Measurements from ENCODE around the gene POLH. TPM values are rescaled to one million over a fixed set of nuclear protein-coding genes. Genes with fewer than 3 reads are reported as not detected.

POLH gene
- total and polyA plus RNA-seq, 9 of the 15 experiments (the other 6 are each of a cell fraction or from before 2014, with no cell fraction given): 5.8 to 31.6 (median 20.6) TPM

DNA sequence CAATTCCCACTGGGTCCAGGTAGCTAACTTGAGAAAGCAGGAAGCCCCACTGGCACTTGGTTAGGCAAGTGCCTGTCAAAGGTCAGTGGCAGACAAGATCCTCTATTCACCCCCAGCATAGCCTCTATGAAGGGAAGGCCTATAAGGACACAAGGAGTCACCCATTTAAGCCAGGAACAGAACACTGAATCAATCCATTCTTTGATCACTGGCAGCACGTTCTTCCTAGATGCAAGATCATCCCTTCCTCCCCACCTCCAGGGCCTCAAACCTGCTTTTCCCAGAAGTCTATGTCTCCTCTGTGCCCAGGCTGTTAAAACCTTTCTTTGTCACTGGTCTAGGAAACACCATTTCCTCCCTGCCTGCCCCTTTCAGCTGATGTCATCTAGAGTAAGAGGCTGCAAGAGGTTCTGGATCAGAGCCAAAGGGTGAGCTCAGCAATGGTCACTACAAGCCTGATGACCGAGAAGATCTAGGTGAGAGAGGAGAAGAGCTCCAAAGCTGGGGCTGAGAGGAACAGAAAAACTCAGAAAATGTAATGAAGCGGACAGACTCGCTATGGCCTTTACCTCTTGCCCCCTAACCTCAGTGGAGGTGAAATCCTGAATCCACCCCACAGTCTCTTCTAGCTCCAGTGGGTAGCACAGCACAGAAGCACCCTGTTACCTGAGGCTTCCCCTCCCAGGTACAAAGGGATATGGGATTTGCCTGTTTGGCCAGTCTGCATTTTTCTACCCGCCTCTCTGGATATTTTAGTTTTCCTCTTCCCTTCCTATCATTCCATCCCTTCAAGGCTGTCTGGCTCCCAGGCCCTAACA, 51.2 kb downstream of the POLH start (continued):
- peak; percentile 100 for TF ChIP-seq CEBPG (CRISPR knock-in tag; IDR thresholded peaks at IDR 0.05)
- peak; percentile 93 to 100 for TF ChIP-seq CEBPG (tag; conservative IDR thresholded peaks at IDR 0.05 in 1 of 2, IDR thresholded peaks at IDR 0.05 in 1 of 2)
- TF ChIP-seq CBFB (CRISPR knock-in tag; IDR thresholded peaks at IDR 0.05): 0 out of 2 replicates have a peak, but pooled peaks have one; percentile 25
- TF ChIP-seq ZFP36 (IDR thresholded peaks at IDR 0.05; ENCODE audit: low read depth, low read length, partially characterized antibody): peak; percentile 7
- TF ChIP-seq, protein P1, sequence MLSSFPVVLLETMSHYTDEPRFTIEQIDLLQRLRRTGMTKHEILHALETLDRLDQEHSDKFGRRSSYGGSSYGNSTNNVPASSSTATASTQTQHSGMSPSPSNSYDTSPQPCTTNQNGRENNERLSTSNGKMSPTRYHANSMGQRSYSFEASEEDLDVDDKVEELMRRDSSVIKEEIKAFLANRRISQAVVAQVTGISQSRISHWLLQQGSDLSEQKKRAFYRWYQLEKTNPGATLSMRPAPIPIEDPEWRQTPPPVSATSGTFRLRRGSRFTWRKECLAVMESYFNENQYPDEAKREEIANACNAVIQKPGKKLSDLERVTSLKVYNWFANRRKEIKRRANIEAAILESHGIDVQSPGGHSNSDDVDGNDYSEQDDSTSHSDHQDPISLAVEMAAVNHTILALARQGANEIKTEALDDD (IDR thresholded peaks at IDR 0.05): peak; percentile 12; the same call in 1 of the 2 replicates
- TF ChIP-seq DPF2 (IDR thresholded peaks at IDR 0.05): peak; percentile 92
- peak; percentile 78 for TF ChIP-seq ZKSCAN8 (CRISPR knock-in tag; IDR thresholded peaks at IDR 0.05)
- TF ChIP-seq CTBP1 (IDR thresholded peaks at IDR 0.05; ENCODE audit: borderline replicate concordance): peak; percentile 55; the same call in 1 of the 2 replicates
- TF ChIP-seq ZNF324 (CRISPR knock-in tag; IDR thresholded peaks at IDR 0.05): 0 out of 2 replicates have a peak, but pooled peaks have one; percentile 45
- TF ChIP-seq FOXJ3 (CRISPR knock-in tag; IDR thresholded peaks at IDR 0.05): no peak
- TF ChIP-seq, protein P2, sequence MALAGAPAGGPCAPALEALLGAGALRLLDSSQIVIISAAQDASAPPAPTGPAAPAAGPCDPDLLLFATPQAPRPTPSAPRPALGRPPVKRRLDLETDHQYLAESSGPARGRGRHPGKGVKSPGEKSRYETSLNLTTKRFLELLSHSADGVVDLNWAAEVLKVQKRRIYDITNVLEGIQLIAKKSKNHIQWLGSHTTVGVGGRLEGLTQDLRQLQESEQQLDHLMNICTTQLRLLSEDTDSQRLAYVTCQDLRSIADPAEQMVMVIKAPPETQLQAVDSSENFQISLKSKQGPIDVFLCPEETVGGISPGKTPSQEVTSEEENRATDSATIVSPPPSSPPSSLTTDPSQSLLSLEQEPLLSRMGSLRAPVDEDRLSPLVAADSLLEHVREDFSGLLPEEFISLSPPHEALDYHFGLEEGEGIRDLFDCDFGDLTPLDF (CRISPR knock-in tag; IDR thresholded peaks at IDR 0.05): no peak; the same call in 1 of the 2 replicates
- TF ChIP-seq PCBP1 (IDR thresholded peaks at IDR 0.05; ENCODE audit: low read depth, low read length, poor library complexity, severe bottlenecking): no peak
- TF ChIP-seq POLR2A (conservative IDR thresholded peaks at IDR 0.05): peak; percentile 81
- TF ChIP-seq NR2F6 (CRISPR knock-in tag; IDR thresholded peaks at IDR 0.05): no peak
- TF ChIP-seq, protein P3, sequence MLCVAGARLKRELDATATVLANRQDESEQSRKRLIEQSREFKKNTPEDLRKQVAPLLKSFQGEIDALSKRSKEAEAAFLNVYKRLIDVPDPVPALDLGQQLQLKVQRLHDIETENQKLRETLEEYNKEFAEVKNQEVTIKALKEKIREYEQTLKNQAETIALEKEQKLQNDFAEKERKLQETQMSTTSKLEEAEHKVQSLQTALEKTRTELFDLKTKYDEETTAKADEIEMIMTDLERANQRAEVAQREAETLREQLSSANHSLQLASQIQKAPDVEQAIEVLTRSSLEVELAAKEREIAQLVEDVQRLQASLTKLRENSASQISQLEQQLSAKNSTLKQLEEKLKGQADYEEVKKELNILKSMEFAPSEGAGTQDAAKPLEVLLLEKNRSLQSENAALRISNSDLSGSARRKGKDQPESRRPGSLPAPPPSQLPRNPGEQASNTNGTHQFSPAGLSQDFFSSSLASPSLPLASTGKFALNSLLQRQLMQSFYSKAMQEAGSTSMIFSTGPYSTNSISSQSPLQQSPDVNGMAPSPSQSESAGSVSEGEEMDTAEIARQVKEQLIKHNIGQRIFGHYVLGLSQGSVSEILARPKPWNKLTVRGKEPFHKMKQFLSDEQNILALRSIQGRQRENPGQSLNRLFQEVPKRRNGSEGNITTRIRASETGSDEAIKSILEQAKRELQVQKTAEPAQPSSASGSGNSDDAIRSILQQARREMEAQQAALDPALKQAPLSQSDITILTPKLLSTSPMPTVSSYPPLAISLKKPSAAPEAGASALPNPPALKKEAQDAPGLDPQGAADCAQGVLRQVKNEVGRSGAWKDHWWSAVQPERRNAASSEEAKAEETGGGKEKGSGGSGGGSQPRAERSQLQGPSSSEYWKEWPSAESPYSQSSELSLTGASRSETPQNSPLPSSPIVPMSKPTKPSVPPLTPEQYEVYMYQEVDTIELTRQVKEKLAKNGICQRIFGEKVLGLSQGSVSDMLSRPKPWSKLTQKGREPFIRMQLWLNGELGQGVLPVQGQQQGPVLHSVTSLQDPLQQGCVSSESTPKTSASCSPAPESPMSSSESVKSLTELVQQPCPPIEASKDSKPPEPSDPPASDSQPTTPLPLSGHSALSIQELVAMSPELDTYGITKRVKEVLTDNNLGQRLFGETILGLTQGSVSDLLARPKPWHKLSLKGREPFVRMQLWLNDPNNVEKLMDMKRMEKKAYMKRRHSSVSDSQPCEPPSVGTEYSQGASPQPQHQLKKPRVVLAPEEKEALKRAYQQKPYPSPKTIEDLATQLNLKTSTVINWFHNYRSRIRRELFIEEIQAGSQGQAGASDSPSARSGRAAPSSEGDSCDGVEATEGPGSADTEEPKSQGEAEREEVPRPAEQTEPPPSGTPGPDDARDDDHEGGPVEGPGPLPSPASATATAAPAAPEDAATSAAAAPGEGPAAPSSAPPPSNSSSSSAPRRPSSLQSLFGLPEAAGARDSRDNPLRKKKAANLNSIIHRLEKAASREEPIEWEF (CRISPR knock-in tag; IDR thresholded peaks at IDR 0.05): peak; percentile 87
- TF ChIP-seq STAG1 (CRISPR knock-in tag; IDR thresholded peaks at IDR 0.05; ENCODE audit: borderline replicate concordance): no peak
- peak; percentile 12; the same call in 1 of the 2 replicates for TF ChIP-seq FOXP1 (CRISPR knock-in tag; IDR thresholded peaks at IDR 0.05)
- TF ChIP-seq CREBBP (IDR thresholded peaks at IDR 0.05; ENCODE audit: low read depth, low read length): no peak
- 0 out of 4 replicates have a peak, but pooled peaks of 1 of the 2 experiments have one; percentile 67 for TF ChIP-seq ARNT (IDR thresholded peaks at IDR 0.05)
- TF ChIP-seq SREBF1 (IDR thresholded peaks at IDR 0.05; ENCODE audit: borderline replicate concordance, low read depth, low read length): no peak
- TF ChIP-seq, protein P4, sequence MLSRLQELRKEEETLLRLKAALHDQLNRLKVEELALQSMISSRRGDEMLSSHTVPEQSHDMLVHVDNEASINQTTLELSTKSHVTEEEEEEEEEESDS (CRISPR knock-in tag; IDR thresholded peaks at IDR 0.05): no peak
- 0 out of 2 replicates have a peak, but pooled peaks have one; percentile 37 for TF ChIP-seq TEAD2 (tag; IDR thresholded peaks at IDR 0.05)
